T47D (cell line): Measurements from ENCODE around the gene COQ10B.
"Not testable (repeated sequence)": the region's sequence is repeated elsewhere in the genome, so short reads cannot be mapped to it uniquely, and the experiment has no call there.

ENCODE experiments used
- DNase-seq, 2 experiments: peaks; one replicate each; pipeline versions ENCODE4 v3.0.0 to v3.0.0-alpha.2; 2011 to 2012; ENCODE audit warnings: low read depth in 1 of 2, low spot score in 1 of 2
- JUND ChIP-seq: IDR thresholded peaks from 2 replicates; pipeline ENCODE4 v1.6.1; 2012; ENCODE audit warnings: low read depth
- in situ Hi-C: cut with HindIII; loops from 2 replicates; pipeline ENCODE4 v1.10.0; 2016; ENCODE audit warnings: low sequenced_read_pairs, low pct_unique_long_range_greater_than_20kb

COQ10B gene

GRCh38 chr2:197434541-197435513 lies 18.5 kb upstream of the COQ10B start, which contains the start of gene SF3B1:
Gene SF3B1 (minus strand): TSS chr2:197435028. CDS start chr2:197434999, 29 bp downstream.
- DNase-seq, result peak; percentile 81 to 97
- TF ChIP-seq JUND, result no peak
- in situ Hi-C loops, result no loop called here

GRCh38 chr2:197435598-197436420 lies 17.5 kb upstream of the COQ10B start:
- in situ Hi-C loops, result no loop called here
- TF ChIP-seq JUND, result no peak
- DNase-seq, result no peak

GRCh38 chr2:197437380-197437779 lies 16.0 kb upstream of the COQ10B start:
- no peak for DNase-seq
- in situ Hi-C loops, result no loop called here
- TF ChIP-seq JUND, result no peak

- in situ Hi-C loops, result no loop called here
- no peak for DNase-seq
- no peak for TF ChIP-seq JUND
These were observed 10.5 kb upstream of the COQ10B start for GRCh38 chr2:197442857-197443256.

GRCh38 chr2:197445746-197446145 lies 7.6 kb upstream of the COQ10B start:
- in situ Hi-C loops, result no loop called here
- no peak for DNase-seq
- no peak for TF ChIP-seq JUND

- in situ Hi-C loops, result no loop called here
- DNase-seq, result no peak
- no peak for TF ChIP-seq JUND
These were observed 6.5 kb upstream of the COQ10B start for GRCh38 chr2:197446844-197447243.

GRCh38 chr2:197450465-197450864 lies 2.9 kb upstream of the COQ10B start:
- DNase-seq, result no peak
- no peak for TF ChIP-seq JUND
- in situ Hi-C loops, result no loop called here

GRCh38 chr2:197450935-197451358 lies 2.4 kb upstream of the COQ10B start:
- DNase-seq, in situ Hi-C loops: not testable (repeated sequence)

GRCh38 chr2:197452754-197453122 lies 614 bp upstream of the COQ10B start:
- in situ Hi-C loops, result no loop called here
- TF ChIP-seq JUND, result no peak
- DNase-seq, result no peak

GRCh38 chr2:197453914-197454398 lies 604 bp downstream of the COQ10B start:
- TF ChIP-seq JUND, result no peak
- peak; percentile 31 to 87 for DNase-seq
- in situ Hi-C loops, result no loop called here

- no peak for DNase-seq
- no peak for TF ChIP-seq JUND
- in situ Hi-C loops, result no loop called here
These were observed 1.6 kb downstream of the COQ10B start for GRCh38 chr2:197454923-197455322.

- DNase-seq, result no peak
- in situ Hi-C loops, result no loop called here
- no peak for TF ChIP-seq JUND
These were observed 2.1 kb downstream of the COQ10B start for GRCh38 chr2:197455428-197455827.

- no peak for TF ChIP-seq JUND
- no peak for DNase-seq
- in situ Hi-C loops, result no loop called here
These were observed 7.3 kb downstream of the COQ10B start for GRCh38 chr2:197460649-197461048.
